H1 (cell line): Measurements from ENCODE around the gene RBM42. TPM values are rescaled to one million over a fixed set of nuclear protein-coding genes. Genes with fewer than 3 reads are reported as not detected.

ENCODE experiments used
- CTCF ChIA-PET: fragments of 300-600 bp; sonication (Branson Sonifier 250); formaldehyde crosslinking; loops from one replicate; lab custom pipeline; 2021; ENCODE audit not compliant: partially characterized antibody; lab: Charles Lee
- POLR2A ChIA-PET: fragments of 300-600 bp; sonication (Branson Sonifier 250); formaldehyde crosslinking; loops from one replicate; lab custom pipeline; 2021; ENCODE audit warnings: inconsistent platforms; ENCODE audit not compliant: partially characterized antibody; lab: Charles Lee
- DNase-seq, 2 experiments: peaks; one replicate each; pipeline versions ENCODE4 v3.0.0 to v3.0.0-alpha.2; 2010 to 2022; ENCODE audit warnings: low spot score in 2 of 2, low read depth in 1 of 2, mixed read lengths in 1 of 2
- FAIRE-seq: peaks from 2 replicates; lab custom pipeline; 2011; peaks lifted over from hg19 to GRCh38; lab: Jason Lieb, UNC
- H2AFZ ChIP-seq: 2 replicates; pipeline ENCODE4 v1.8.1; 2012; ENCODE audit warnings: low read length, inconsistent platforms
- H2AK5ac ChIP-seq: 2 replicates; pipeline ENCODE4 v1.6.1; 2013; ENCODE audit warnings: low read depth, low read length
- H2BK120ac ChIP-seq: replicated peaks from 2 replicates; pipeline ENCODE3; 2013; ENCODE audit warnings: low read depth, low read length, inconsistent platforms
- H2BK12ac ChIP-seq: 2 replicates; pipeline ENCODE4 v1.6.1; 2013; ENCODE audit warnings: low read depth, low read length
- H2BK15ac ChIP-seq: 2 replicates; pipeline ENCODE4 v1.6.1; 2013; ENCODE audit warnings: low read length
- H2BK20ac ChIP-seq: 2 replicates; pipeline ENCODE4 v1.6.1; 2013; ENCODE audit warnings: low read length
- H2BK5ac ChIP-seq: 2 replicates; pipeline ENCODE4 v1.6.1; 2013; ENCODE audit warnings: low read depth, low read length
- H3K14ac ChIP-seq: 2 replicates; pipeline ENCODE4 v1.6.1; 2013; ENCODE audit warnings: inconsistent platforms; ENCODE audit not compliant: insufficient read length
- H3K18ac ChIP-seq: 2 replicates; pipeline ENCODE4 v1.6.1; 2013; ENCODE audit warnings: low read length; ENCODE audit errors: extremely low read depth
- H3K23ac ChIP-seq: 2 replicates; pipeline ENCODE4 v1.6.1; 2013; ENCODE audit warnings: inconsistent platforms; ENCODE audit not compliant: insufficient read length
- H3K23me2 ChIP-seq: 2 replicates; pipeline ENCODE4 v1.6.1; 2013; ENCODE audit warnings: low read depth, low read length
- H3K27ac ChIP-seq: 2 replicates; pipeline ENCODE4 v1.6.1; 2011; ENCODE audit warnings: low read depth, low read length, inconsistent platforms
- H3K27me3 ChIP-seq, 4 experiments: replicated peaks in 1 of 4; 1 replicate in 1 of 4; 2 replicates in 3 of 4; pipeline versions ENCODE4 v1.6.1 to v1.8.1; 2011 to 2013; ENCODE audit warnings: low read length in 3 of 4, mild to moderate bottlenecking in 3 of 4, inconsistent platforms in 2 of 4, mixed read lengths in 2 of 4, moderate library complexity in 1 of 4; ENCODE audit not compliant: control insufficient read depth in 3 of 4, insufficient read depth in 3 of 4; ENCODE audit errors: extremely low read depth in 1 of 4
- H3K36me3 ChIP-seq, 4 experiments: 2 replicates each; pipeline versions ENCODE4 v1.6.1 to v1.8.1; 2011 to 2013; ENCODE audit warnings: mild to moderate bottlenecking in 4 of 4, low read length in 3 of 4, moderate library complexity in 2 of 4, control low read depth in 1 of 4, inconsistent platforms in 1 of 4; ENCODE audit not compliant: insufficient read depth in 4 of 4, control insufficient read depth in 2 of 4
- H3K4ac ChIP-seq: replicated peaks from 2 replicates; pipeline ENCODE3; 2013; ENCODE audit warnings: low read length, low read depth, mixed read lengths, inconsistent platforms; ENCODE audit not compliant: insufficient read length
- H3K4me1 ChIP-seq, 4 experiments: replicated peaks in 1 of 4; 1 replicate in 1 of 4; 2 replicates in 3 of 4; pipeline versions ENCODE4 v1.6.1 to v1.8.1; 2011 to 2013; ENCODE audit warnings: low read length in 3 of 4, inconsistent platforms in 2 of 4, mixed read lengths in 1 of 4; ENCODE audit not compliant: insufficient read depth in 4 of 4, control insufficient read depth in 3 of 4
- H3K4me2 ChIP-seq, 2 experiments: 2 replicates each; pipeline versions ENCODE4 v1.6.1 to v1.8.1; 2011 to 2013; ENCODE audit warnings: low read depth in 2 of 2, low read length in 2 of 2, control low read depth in 1 of 2, inconsistent platforms in 1 of 2, mild to moderate bottlenecking in 1 of 2; ENCODE audit not compliant: insufficient read depth in 1 of 2
- H3K4me3 ChIP-seq, 4 experiments: fragments of 200-600, 300-600 bp in 1 of 4; sonication (generic), shearing (Covaris generic), sonication (Bioruptor Twin) in 1 of 4; 2 replicates each; pipeline versions ENCODE4 v1.5.1 to v1.8.1; 2011 to 2016; ENCODE audit warnings: low read length in 4 of 4, low read depth in 3 of 4, control low read depth in 2 of 4, inconsistent platforms in 2 of 4, mild to moderate bottlenecking in 2 of 4, mixed read lengths in 1 of 4, moderate library complexity in 1 of 4; ENCODE audit not compliant: insufficient read depth in 2 of 4; ENCODE audit errors: extremely low read depth in 1 of 4
- H3K56ac ChIP-seq: replicated peaks from 2 replicates; pipeline ENCODE3; 2013; ENCODE audit warnings: low read depth, mild to moderate bottlenecking, mixed read lengths, low read length, inconsistent platforms; ENCODE audit not compliant: insufficient read length
- H3K79me1 ChIP-seq: 2 replicates; pipeline ENCODE4 v1.6.1; 2013; ENCODE audit warnings: low read depth, low read length, control low read depth
- H3K79me2 ChIP-seq, 2 experiments: 2 replicates each; pipeline versions ENCODE4 v1.6.1 to v1.8.1; 2012 to 2013; ENCODE audit warnings: low read length in 2 of 2, mild to moderate bottlenecking in 2 of 2, inconsistent platforms in 1 of 2; ENCODE audit not compliant: insufficient read depth in 2 of 2, control insufficient read depth in 1 of 2
- H3K9ac ChIP-seq, 4 experiments: replicated peaks in 1 of 4; 1 replicate in 1 of 4; 2 replicates in 3 of 4; pipeline versions ENCODE4 v1.6.1 to v1.8.1; 2011 to 2013; ENCODE audit warnings: low read depth in 3 of 4, low read length in 3 of 4, control low read depth in 2 of 4, mild to moderate bottlenecking in 2 of 4, moderate library complexity in 2 of 4, inconsistent platforms in 1 of 4; ENCODE audit errors: extremely low read depth in 1 of 4
- H3K9me3 ChIP-seq, 2 experiments: 2 replicates each; pipeline versions ENCODE4 v1.6.1 to v1.8.1; 2012 to 2013; ENCODE audit warnings: mild to moderate bottlenecking in 2 of 2, moderate library complexity in 2 of 2, control low read depth in 1 of 2, inconsistent platforms in 1 of 2, low read depth in 1 of 2, low read length in 1 of 2, mixed read lengths in 1 of 2; ENCODE audit not compliant: insufficient read depth in 2 of 2
- H4K20me1 ChIP-seq, 2 experiments: replicated peaks in 1 of 2; 2 replicates each; pipeline versions ENCODE3 to v1.8.1; 2011 to 2013; ENCODE audit warnings: inconsistent platforms in 2 of 2, low read length in 2 of 2, mild to moderate bottlenecking in 1 of 2; ENCODE audit not compliant: insufficient read depth in 2 of 2, control insufficient read depth in 1 of 2
- H4K5ac ChIP-seq: 2 replicates; pipeline ENCODE4 v1.6.1; 2013; ENCODE audit warnings: low read length, low read depth, mixed read lengths, inconsistent platforms; ENCODE audit not compliant: insufficient read length
- H4K8ac ChIP-seq: 2 replicates; pipeline ENCODE4 v1.8.0; 2013; ENCODE audit warnings: mild to moderate bottlenecking, moderate library complexity, low read length, inconsistent platforms; ENCODE audit not compliant: insufficient read depth; ENCODE audit errors: extremely low read depth
- H4K91ac ChIP-seq: replicated peaks from 2 replicates; pipeline ENCODE3; 2013; ENCODE audit warnings: low read length, mixed read lengths, inconsistent platforms; ENCODE audit not compliant: insufficient read length
- BACH1 ChIP-seq: IDR thresholded peaks from 2 replicates; pipeline ENCODE4 v1.6.1; 2012; ENCODE audit warnings: low read length, improper control_type of control experiment
- CEBPB ChIP-seq: IDR thresholded peaks from 2 replicates; pipeline ENCODE4 v1.6.1; 2012; ENCODE audit warnings: low read depth, low read length
- HDAC2 ChIP-seq, 2 experiments: fragments of 300-600 bp in 1 of 2; sonication (generic) in 1 of 2; IDR thresholded peaks; 2 replicates each; pipeline ENCODE4 v1.6.1; 2011 to 2012; ENCODE audit warnings: low read depth in 2 of 2, low read length in 2 of 2, mild to moderate bottlenecking in 2 of 2, moderate library complexity in 2 of 2, borderline replicate concordance in 1 of 2, inconsistent platforms in 1 of 2
- SIN3A ChIP-seq, 2 experiments: IDR thresholded peaks in 1 of 2; conservative IDR thresholded peaks in 1 of 2; 2 replicates each; pipeline ENCODE4 v1.6.1; 2011 to 2012; ENCODE audit warnings: low read length in 2 of 2, improper control_type of control experiment in 1 of 2, low read depth in 1 of 2, mild to moderate bottlenecking in 1 of 2
- TAF1 ChIP-seq: IDR thresholded peaks from 2 replicates; pipeline ENCODE4 v1.6.1; 2011; ENCODE audit warnings: mild to moderate bottlenecking, low read depth, low read length
- WGBS, 2 experiments: shearing (Covaris generic) in 1 of 2; methylation state at CpG; one replicate each; pipeline versions ENCODE4 v1.1.6 to v1.1.7; 2013 to 2015; ENCODE audit warnings: low lambda C conversion rate in 2 of 2, mixed read lengths in 2 of 2, inconsistent platforms in 1 of 2, low coverage in 1 of 2, missing lambda C conversion rate in 1 of 2; ENCODE audit not compliant: insufficient replicate concordance in 2 of 2, insufficient coverage in 1 of 2, insufficient read length in 1 of 2; ENCODE audit errors: extremely low coverage in 1 of 2, missing lambda C conversion rate in 1 of 2; 5-methylcytosine and 5-hydroxymethylcytosine counted together
- polyA plus RNA-seq, 7 experiments: library from polyadenylated mRNA; depleted of rRNA in 3 of 7; stranded (reverse) in 5 of 7; unstranded in 2 of 7; fragments of >200 nt in 5 of 7; fragments of 200-250 nt in 2 of 7; gene quantifications; 1 replicate in 5 of 7; 2 replicates in 1 of 7; 4 replicates in 1 of 7; pipeline versions ENCODE4 v1.2.1 to v1.2.3, GENCODE V29; 2011 to 2013; ENCODE audit warnings: missing spikeins in 2 of 7, mixed read lengths in 2 of 7
- total RNA-seq: library from RNA; stranded (reverse); fragmentation: NEBNext Ultra II Directional; extraction: Animal tissue kit (Norgen Biotek cat#: 25700); gene quantifications from 2 replicates; pipeline ENCODE4 v1.2.1, GENCODE V29; 2021

The RBM42 gene
- total and polyA plus RNA-seq, 2 of the 8 experiments (the other 6 are each of a cell fraction or from before 2014, with no cell fraction given) = 59.8 to 80.8 TPM

GRCh38 chr19:35644987-35645679, 16.3 kb downstream of the RBM42 start:
- 0 out of 2 replicates have a peak, but pooled peaks have one; percentile 31 for TF ChIP-seq TAF1
- peak; percentile 12 to 60; a peak in 1 of 4 replicates for TF ChIP-seq SIN3A (conservative IDR thresholded peaks at IDR 0.05 in 1 of 2, IDR thresholded peaks at IDR 0.05 in 1 of 2; ENCODE audit: low read depth in 1 of 2, low read length in 2 of 2)
- TF ChIP-seq BACH1 = no peak
- 0 out of 2 replicates have a peak, but pooled peaks have one; percentile 1 for TF ChIP-seq CEBPB
- TF ChIP-seq HDAC2 (IDR thresholded peaks at IDR 0.05; ENCODE audit: borderline replicate concordance in 1 of 2, low read depth in 2 of 2, low read length in 2 of 2) = no peak
- peaks cover 23% of the 10 kb centered on the region; the same call in 1 of the 2 replicates for H3K23me2 ChIP-seq
- POLR2A ChIA-PET = interaction anchor here (1.0 to 3.4 kb wide), 11 partner anchors 15 to 135 kb away, joined by 3 to 13 read pairs (median 3); partner anchors contain the start of gene HAUS5
- peaks cover 5 to 15% of the 10 kb centered on the region in 2 experiments; a peak in 3 of 4 replicates for H3K79me2 ChIP-seq
- H3K4ac ChIP-seq = peak overlapping the region; percentile 4
- H3K23ac ChIP-seq = no peak overlapping the region
- H2BK120ac ChIP-seq = no peak overlapping the region
- no peak overlapping the region for H3K14ac ChIP-seq
- peak; percentile 61 to 98 for DNase-seq
- FAIRE-seq = no peak
- peak overlapping the region; percentile 33; the same call in 1 of the 2 replicates for H2AFZ ChIP-seq
- no peak overlapping the region for H3K27ac ChIP-seq
- H3K18ac ChIP-seq = peak overlapping the region; percentile 51
- H4K5ac ChIP-seq = no peak overlapping the region
- H3K9me3 ChIP-seq = no peaks in the 10 kb centered on the region
- H3K27me3 ChIP-seq = peaks cover 0 to 6% (median 3%) of the 10 kb centered on the region in 4 experiments; a peak in 4 of 7 replicates
- no peaks in the 10 kb centered on the region for H4K20me1 ChIP-seq
- CTCF ChIA-PET = interaction anchor here (1.3 to 3.6 kb wide), 3 partner anchors 57 to 96 kb away, joined by 4 to 17 read pairs (median 10); no protein-coding TSS in a partner anchor
- peak overlapping the region; percentile 34 to 63 (median 52) for H3K4me3 ChIP-seq
- 0 out of 2 replicates have a peak overlapping the region, but pooled peaks have one; percentile 28 for H4K8ac ChIP-seq
- 31% methylated on average over 10 of the region's 20 CpGs; no CpG with 5 or more reads in 1 of the 2 experiments for WGBS, 2 experiments
- peak overlapping the region; percentile 50; the same call in 1 of the 2 replicates for H2BK15ac ChIP-seq
- peaks cover 7 to 27% (median 16%) of the 10 kb centered on the region in 4 experiments; a peak in 6 of 7 replicates for H3K4me1 ChIP-seq
- H3K9ac ChIP-seq = no peak overlapping the region
- no peak overlapping the region for H2AK5ac ChIP-seq
- H2BK5ac ChIP-seq = peak overlapping the region; percentile 28; the same call in 1 of the 2 replicates
- H2BK20ac ChIP-seq = no peak overlapping the region
- 0 out of 2 replicates have a peak overlapping the region, but pooled peaks have one; percentile 28 for H2BK12ac ChIP-seq
- H3K36me3 ChIP-seq = no peaks in the 10 kb centered on the region
- peak overlapping the region; percentile 5 for H4K91ac ChIP-seq
- H3K79me1 ChIP-seq = no peaks in the 10 kb centered on the region
- H3K56ac ChIP-seq = no peak overlapping the region
- H3K4me2 ChIP-seq = peak overlapping the region; percentile 85 to 88
